ENCODE results near the gene CLP1.
A peak's percentile ranks its signal among the peaks of the same experiment; 100 is the strongest.
"Not testable (repeated sequence)": the region's sequence is repeated elsewhere in the genome, so short reads cannot be mapped to it uniquely, and the experiment has no call there.

CLP1 gene

DNA sequence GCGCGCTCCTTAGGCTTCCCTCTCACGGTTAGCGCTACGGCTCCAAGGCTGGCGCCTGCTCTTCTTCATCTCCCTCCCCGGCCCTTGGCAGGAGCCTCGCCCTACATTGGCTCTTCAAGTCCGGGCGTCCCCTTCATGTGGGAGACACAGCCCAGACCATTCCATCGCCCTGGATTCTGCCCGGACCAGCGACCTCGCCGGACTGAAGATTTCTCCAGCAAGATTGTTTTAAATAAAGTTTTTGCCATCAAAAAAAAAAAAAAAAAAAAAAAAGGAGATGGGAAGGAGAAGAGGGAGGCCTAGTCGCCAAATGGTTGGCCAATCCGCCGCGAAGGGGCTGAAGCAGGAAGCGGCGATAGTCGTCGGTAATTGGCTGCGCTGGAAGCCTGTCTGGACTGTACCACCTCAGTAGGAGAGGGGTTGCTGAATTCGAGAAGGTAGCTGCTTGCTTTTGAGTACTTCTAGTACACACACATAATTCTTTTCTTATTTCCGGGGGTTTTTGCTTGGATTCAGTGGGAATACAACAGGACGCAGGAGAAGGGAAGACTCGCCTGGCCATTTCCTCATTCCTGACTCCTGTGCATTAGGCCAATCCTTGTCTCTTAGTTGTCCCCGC is 9.7 kb downstream of the CLP1 start:
- DNase-seq: peak; percentile 97

DNA sequence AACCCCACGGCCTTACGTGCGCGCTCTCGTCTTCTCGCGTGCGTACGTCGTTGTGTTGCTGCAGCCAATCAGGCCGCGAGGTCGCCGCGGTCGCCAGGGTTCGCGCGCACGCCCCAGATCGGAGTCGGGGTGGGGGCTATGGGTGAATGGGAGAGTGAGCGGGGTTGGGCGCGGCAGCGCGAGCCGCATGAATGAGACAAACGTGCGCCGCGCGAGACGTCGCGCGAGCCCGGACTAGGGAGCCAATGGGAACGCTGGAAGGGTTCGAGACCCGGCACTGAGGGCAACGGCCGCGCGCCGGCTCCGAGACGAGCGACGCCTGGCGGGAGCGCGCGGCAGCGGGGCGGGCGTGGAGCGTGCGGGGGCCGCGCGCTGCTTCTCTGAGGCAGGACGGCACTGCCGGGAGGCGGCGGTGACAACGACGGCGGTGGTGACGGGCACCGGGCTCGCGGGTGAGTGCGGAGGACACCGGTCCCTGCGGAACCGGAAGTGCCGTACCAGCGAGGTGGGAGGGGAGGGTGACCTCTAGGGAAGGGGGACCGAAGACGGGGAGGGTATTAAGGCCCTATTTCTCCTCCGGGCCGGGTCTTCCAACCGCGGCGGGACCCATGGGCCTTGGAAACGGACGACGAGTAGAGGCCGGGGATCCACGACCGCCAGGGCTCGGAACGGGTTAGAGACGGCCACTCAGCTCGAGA is 10.3 kb downstream of the CLP1 start, which contains the start of gene ZDHHC5:
TSS of gene ZDHHC5 (plus strand) at position 379 of the 698 bp plus-strand sequence. CDS start 4,977 bp downstream, outside the sequence.
- DNase-seq: peak; percentile 94

DNA sequence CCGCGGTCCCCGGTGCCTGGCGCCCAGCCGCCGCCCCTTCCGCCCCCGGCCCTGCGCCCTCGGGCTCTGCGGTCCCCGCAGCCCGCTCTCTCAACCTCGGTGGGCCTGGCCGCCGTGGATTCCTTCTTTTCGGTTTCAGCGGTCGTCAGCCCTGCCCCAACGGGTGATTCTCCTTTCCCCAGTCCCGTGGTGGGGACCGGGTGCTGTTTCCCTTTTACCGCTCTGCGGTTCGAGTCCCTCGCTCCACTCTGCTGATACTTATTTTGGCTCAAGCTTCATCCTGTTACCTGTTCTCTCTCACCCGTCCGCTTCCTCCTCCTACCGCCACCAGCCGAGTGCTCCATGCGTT is 10.8 kb downstream of the CLP1 start:
- no peak for DNase-seq

GRCh38 chr11:57674251-57674650 is 16.7 kb downstream of the CLP1 start:
- no peak for DNase-seq

DNA sequence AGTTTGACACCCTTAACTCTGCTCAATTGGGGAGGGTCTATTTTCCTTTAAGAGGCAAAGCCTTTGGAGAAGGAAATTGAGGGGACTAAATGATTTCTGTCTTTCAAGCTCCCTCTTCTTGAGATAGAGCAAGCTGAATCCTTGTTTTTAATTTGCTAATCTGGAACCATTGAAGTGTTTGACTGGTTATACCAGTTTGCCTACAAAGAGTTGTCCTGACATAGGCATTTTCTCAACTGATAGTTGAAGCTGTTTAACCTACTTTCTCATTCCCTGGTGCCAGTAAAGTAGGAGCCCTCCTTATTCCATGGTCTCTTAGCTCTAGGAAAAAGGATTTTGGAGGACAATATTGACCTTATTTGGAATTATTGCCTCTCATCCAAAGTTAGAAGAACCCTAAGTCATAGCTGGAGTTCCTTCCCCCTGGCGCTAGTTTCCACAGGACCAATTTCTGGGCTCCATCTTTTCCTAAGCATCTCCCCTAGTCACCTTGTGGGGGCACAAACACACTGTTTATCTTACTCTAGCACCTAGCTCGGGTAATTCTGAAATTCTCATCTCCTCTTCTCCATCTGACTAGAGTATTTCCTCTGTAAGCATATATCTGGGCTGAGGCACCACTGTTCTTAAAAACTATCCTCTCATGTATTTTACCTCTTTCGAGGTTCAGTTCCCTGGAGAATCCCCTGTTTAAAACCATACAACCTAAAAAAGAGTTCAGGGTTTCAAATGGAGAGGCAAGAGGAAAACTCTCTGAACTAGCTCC is 17.8 kb downstream of the CLP1 start:
- DNase-seq: no peak

DNA sequence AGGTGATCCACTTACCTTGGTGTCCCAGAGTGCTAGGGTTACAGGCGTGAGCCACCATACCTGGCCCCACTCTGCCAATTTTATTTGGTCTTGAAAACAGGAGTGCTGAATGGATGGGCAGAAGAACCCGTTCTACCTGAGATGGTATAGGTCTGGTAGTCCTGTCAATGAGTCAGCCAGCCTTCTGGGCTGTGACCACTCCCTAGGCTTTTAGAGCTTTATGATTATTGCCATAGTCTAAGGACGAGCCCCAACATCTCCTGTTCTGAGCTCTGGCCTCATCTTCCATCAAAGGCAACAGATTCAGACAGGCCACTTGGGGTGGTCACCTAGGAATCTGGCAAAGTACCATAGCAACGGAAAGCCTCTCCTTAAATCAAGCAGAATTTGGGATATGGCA is 21.8 kb downstream of the CLP1 start:
- DNase-seq: no peak

DNA sequence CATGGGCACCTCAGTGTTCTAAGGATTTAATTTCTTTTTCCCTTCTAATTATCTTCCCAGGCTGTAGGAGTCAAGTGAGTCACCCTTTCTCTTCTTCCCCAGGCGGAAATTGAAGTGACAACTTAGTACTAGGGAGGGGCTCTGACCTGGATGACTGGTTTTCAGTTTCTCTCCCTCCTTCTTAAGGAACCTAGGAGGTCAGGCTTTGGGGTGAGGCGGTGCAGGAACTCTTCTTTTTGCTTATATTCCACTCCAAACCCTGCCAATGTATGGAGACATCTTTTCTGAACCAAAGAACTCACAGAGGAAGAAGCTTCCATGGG is 23.0 kb downstream of the CLP1 start:
- DNase-seq: no peak

GRCh38 chr11:57681168-57681567 is 23.6 kb downstream of the CLP1 start:
- DNase-seq: no peak

- DNase-seq: not testable (repeated sequence)
These were observed 32.9 kb downstream of the CLP1 start for GRCh38 chr11:57690474-57690873.

DNA sequence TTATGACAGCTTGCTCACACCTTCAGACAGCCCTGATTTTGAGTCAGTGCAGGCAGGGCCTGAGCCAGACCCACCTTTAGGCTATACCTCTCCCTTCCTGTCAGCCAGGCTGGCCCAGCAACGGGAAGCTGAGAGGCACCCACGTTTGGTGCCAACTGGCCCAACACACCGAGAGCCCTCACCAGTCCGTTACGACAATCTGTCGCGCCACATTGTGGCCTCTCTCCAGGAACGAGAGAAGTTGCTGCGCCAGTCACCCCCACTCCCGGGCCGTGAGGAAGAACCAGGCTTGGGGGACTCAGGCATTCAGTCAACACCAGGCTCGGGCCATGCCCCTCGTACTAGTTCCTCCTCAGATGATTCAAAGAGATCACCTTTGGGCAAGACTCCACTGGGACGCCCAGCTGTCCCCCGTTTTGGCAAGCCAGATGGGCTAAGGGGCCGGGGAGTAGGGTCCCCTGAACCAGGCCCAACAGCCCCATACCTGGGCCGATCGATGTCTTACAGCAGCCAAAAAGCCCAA is 41.3 kb downstream of the CLP1 start:
- no peak for DNase-seq

DNA sequence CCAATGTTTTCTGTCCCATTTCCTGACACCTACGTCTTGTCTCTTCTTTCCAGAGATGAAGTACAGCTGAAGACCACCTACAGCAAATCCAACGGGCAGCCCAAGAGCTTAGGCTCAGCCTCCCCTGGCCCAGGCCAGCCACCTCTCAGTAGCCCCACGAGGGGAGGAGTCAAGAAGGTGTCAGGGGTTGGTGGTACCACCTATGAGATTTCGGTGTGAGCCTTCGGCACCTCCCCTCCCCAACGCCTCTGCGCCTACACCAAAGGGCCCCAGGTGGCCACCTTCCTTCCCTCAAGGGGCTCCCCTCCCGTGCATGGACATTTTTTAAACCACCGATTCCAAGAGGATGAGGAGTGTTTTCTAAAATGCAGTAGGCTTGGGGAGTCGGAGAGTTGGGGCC is 42.3 kb downstream of the CLP1 start:
- no peak for DNase-seq

GRCh38 chr11:57700425-57700824 is 42.9 kb downstream of the CLP1 start:
- DNase-seq: no peak

DNA sequence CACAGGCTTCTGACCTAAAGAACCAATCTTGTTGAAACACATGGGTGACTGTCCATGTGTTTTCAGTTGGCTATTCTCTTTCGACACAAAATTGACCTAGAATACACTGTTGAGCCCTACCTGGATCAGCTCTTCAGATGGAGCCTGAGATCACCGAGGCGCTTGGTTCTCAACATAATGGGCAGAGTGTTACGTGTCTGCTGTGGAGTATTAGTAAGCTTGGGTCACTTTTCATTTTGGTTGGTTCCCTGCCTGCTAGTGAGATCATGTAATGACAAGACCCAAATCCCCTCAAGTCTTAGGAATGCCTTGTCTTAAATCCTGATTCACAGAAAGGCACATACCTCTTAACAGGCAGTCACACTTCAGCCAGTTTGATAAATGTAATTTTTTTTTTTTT is 45.8 kb downstream of the CLP1 start:
- DNase-seq: no peak

GRCh38 chr11:57704932-57705331 is 47.4 kb downstream of the CLP1 start:
- no peak for DNase-seq

DNA sequence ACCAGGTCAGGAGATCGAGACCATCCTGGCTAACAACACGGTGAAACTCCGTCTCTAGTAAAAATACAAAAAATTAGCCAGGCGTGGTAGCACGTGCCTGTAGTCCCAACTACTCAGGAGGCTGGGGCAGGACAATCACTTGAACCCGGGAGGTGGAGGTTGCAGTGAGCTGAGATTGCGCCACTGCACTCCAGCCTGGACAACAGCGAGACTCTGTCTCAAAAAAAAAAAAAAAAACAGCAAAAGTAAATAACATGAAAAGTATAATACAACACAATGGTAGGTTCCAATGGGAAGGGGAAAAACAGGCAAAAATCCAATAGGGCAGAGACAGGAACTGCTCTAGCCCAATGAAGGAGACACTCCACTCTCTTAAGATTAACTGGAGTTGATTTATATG is 47.9 kb downstream of the CLP1 start:
- not testable (repeated sequence) for DNase-seq

DNA sequence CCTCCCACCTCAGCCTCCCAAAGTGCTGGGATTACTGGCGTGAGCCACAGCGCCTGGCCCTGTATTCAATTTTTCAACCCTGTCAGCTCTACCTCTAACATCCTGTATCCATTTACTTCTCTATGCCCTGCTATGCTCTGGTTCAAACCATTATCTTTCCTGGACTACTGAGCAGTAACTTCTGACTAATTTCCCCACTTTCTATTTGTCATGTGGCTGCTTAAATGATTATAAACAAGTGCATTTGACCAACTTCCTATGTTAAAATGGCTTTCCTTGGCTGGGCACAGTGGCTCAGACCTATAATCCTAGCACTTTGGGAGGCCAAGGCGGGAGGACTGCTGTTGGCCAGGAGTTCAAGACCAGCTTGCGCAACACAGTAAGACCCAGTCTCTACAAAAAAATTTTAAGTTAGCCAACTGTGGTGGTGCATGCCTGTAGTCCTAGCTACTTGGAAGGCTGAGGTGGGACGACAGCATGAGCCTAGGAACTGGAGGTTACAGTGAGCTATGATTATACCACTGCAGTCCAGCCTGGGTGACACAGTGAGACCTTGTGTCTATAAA is 52.3 kb downstream of the CLP1 start:
- no peak for DNase-seq
